Occipital lobe (tissue), 2 donors: Measurements from ENCODE around the gene TBL1XR1. TPM values are rescaled to one million over a fixed set of nuclear protein-coding genes. Genes with fewer than 3 reads are reported as not detected.
"Not testable (repeated sequence)": the region's sequence is repeated elsewhere in the genome, so short reads cannot be mapped to it uniquely, and the experiment has no call there.

Experiments
- DNase-seq: peaks from one replicate; lab custom pipeline; 2025; lab: John Stamatoyannopoulos, UW
- total RNA-seq: library from RNA; depleted of rRNA; stranded (reverse); fragments of >200 nt; gene quantifications from one replicate; pipeline ENCODE4 v1.2.3, GENCODE V29; 2014

The TBL1XR1 gene
- total RNA-seq, 1 donor from 2014 or later, result 358 TPM

DNA sequence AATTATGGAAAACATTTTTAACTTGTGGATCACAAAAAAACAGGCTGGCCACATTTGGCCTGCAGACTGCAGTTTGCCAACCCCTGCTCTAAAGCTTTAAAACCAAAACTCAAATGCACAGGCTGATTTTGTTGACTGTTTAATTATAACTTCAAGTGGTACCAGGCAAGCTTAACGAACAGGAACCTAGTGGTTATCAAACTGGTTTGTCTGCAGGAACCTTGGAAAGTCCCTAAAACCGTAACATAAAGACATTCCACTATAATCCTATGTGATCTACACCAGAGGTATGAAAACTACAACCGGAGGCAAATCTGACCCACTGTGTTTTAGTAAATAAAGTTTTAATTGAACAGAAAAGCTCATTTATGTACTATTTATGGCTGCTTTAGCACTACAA lies 52.4 kb downstream of the TBL1XR1 start:
- DNase-seq, result no peak

DNA sequence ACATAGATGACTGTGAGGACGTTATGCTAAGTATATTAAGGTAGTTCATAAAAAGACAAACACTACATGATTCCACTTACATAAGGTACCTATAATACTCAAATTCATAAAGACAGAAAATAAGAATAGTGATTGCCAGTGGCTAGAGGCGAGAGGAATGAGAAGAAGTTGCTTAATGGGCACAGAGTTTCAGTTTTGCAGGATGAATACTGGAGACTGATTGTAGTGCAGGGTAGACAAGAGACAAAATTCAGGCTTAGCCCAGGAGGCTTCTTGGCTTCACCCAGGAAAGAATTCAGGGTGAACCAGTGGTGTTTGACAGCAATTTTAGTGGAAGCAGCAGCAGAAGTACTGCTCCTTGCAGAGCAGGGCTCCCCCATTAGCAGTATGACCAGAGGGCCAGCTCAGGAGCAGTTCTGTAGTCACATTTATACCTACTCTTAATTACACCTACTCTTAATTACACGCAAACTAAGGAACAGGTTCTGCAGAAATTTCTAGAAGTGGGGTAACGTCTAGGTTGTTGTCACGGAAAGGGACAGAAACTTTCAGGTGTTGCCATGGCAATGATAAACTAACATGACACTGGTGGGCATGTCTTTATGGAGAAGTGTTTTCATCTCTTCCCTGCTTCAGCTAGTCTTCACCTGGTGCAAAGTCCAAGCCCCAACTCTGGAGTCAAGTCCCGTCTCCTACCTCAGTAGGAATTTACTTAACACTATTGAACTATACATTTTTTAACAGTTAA lies 55.2 kb downstream of the TBL1XR1 start:
- no peak for DNase-seq

- DNase-seq, result no peak
These were observed 55.8 kb downstream of the TBL1XR1 start for GRCh38 chr3:177141471-177141870.

- DNase-seq, result not testable (repeated sequence)
These were observed 58.1 kb downstream of the TBL1XR1 start for GRCh38 chr3:177139220-177139619.

DNA sequence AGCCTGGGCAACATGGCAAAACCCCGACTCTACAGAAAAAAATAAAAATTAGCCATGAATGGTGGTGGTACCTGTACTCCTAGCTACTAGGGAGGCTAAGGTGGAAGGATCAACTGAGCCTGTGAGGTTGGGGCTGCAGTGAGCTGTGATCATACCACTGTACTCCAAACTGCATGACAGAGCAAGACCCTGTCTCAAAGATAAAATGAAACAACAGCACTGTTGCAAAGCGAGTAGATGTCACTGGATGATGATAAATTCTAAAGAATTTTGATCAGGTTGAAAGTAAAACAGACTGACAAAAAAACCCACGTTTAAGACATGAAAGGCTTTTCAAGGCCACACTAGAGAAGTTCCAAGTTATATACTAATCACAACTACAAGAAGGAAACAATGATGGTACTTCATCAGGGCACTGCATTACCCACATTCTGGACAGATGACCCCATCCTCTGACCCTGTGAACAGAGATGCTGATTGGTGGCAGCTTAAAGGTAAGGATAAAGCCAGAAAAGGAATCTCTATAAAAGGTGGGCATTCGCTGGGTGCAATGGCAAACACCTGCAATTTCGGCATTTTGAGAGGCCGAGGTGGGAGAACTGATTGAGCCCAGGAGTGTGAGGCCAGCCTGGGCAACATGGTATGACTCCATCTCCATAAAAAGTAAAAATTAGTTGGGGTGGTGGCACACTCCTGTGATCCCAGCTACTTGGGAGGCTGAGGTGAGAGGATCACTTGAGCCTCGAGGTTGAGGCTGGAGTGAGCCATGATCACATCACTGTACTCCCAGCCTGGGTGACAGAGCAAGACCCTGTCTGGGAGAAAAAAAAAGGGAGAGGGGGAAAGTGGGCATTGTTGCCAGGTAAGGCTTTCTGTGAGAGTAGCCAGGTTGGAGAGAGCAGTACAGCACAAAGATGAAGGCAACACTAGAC lies 59.2 kb downstream of the TBL1XR1 start:
- no peak for DNase-seq

DNA sequence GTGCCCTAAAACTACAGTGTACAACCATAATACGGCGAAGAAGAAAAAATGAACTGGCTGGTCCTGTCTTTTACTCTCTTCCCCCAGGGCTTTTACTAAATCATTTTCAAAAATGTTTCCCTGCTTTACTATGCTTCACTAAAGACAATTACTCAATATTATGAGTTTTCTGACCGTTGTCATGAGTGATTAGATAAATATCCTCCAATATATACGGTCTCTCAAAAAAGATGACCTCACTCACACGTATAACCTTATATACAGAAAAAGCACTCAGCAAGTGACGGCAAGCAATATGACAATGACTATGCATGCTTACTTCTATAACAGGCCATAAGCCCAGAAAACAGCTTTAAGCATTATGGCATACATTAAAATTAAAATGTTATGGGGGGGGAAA lies 60.5 kb downstream of the TBL1XR1 start:
- DNase-seq, result no peak

DNA sequence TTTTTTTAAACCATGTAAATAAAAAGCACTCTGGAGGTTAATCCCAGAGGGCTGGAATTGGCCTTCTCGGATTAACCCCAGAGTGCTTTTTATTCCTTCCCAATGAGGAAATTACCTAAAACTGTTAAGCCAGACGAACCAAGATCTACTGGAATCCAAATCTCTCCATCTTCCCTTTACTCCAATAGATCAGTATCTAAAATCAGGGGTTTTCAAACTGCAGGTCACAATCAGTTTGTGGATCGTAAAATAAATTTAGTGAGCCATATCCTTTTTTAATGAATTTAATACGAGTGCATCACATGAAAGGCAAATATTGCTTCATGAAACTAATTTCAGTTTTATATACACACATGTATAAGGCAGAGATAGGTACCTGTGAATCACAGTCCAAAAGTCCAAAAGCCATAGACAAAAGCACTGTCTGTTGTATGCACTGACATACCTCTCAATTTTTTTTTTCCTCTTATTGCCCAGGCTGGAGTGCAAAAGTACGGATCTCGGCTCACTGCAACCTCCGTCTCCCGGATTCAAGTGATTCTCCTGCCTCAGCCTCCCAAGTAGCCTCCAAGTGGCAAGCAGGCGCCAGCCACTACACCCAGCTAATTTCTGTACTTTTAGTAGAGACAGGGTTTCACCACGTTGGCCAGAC lies 61.3 kb downstream of the TBL1XR1 start:
- no peak for DNase-seq

- no peak for DNase-seq
These were observed 62.5 kb downstream of the TBL1XR1 start for GRCh38 chr3:177134816-177135210.

DNA sequence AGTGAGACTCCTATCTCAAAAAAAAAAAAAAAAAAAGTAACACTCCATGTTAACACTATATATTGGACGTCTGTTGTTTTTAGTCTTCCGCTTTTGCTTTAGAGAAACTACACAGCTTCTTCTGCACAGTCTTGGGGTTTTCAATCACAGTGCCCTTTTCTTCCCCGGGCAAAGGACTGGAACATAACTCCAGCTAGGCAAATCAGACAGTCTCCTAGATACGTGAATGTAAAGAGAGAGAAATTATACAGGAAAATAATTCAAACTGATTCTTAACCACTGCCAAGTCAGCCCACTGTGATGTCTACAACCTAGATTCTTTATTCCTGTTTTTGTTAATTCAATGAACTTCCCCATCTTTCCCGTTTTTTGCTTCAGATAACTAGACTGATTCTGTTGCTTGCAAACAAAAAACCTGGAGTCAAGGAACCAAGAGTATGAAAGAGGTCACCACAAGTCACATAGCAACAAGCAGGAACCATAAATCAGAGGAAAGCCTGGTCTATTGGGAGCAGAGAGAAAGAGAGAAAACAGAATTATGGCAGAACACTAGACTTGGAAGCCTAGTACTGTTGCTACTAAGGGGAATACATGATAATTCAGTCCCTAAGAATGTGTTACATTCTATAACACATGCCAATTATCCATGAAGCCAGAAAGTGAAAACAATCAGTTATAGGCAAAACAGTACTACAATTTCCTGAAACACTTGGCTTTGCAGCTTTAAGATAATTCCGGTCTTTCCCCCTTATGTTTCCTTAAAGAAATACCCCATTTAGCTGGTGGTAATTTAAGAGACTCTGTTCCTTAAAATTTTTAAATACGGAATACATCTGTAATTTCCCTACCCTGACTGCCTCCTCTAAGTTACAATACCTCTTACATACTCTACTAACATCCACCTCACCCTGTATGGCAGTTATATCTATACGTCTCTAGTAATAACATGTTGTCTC lies 63.1 kb downstream of the TBL1XR1 start:
- no peak for DNase-seq

DNA sequence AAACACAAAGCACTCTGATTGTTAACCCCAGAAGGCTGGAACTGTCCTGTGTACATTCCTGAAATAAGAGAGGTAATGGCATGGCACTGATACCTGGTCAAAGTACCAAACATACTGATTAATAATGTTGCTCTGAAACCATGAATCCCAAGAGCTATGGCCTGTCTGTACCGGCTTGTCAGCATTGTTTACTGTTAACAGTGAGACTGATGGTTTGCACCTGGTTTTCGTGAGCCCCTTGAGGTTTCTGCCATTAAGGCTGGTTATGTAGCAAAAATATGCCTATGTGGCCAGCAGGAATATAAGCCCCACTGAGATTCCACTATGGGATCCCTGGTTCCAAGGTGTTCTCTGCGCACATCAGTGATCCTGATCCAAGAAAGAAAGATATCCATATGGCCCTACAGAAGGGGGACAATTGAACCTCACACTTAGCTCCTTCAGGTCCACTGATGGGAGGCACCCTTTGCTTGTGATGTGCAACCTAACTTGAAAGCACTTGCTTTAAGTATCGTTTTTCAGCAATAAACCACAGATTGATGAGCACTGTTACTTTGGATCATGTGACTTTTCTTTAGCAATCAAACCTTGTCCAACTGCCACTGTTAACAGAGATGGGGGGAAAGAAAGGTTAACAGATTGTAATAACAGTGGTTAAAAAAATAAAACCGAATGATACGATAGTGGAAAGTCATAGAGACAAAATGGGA lies 65.2 kb downstream of the TBL1XR1 start:
- no peak for DNase-seq

DNA sequence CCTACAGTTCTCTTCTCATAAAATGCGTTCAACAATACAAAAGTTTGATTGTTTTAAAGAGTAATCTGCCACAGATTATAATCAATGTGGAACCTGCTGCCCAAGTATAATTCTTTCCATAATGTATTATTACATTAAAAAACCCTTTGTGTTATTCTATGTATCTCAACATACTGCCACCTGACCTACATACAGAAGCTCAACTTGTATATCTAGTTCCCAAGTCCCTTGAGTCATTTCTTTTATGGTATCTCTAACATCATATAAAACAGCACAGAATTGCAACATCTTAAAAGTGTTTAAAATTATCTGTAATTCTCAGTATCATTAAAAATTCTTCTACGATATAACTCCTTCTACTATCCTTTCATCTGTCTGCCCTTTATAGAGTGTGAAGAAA lies 70.3 kb downstream of the TBL1XR1 start:
- no peak for DNase-seq

DNA sequence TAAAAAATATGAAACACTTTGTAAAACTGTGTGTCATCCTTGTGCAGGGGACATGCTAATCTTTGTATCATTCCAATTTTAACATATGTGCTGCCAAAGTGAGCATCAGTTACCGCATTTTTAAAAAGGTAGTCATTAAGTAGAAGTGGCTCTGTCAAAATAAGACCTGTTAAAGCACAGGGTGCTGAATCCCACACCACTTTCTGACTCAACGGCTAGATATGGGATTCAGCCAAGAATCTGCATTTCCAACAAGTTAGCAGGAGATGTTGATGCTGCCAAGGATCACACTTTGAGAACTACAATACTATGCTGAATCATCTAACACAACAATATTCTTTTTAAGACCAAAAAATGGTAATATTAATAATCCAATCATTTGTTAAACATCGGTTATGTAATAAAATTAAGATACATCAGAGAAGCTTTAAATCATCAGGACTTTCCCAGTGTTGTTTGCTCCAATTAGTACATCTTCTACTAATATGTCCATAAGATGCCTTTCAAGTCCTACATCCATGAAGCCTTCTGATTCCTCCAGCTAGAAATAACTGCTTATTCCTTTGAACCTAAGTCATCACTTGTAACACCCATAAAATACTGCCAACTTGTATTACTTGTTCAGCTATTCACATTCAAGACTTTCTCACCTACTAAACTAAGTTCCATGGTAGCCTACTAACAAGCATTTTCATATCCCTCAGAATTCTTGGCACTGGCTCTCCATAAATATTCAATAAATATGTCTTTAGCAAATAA lies 71.1 kb downstream of the TBL1XR1 start:
- no peak for DNase-seq

DNA sequence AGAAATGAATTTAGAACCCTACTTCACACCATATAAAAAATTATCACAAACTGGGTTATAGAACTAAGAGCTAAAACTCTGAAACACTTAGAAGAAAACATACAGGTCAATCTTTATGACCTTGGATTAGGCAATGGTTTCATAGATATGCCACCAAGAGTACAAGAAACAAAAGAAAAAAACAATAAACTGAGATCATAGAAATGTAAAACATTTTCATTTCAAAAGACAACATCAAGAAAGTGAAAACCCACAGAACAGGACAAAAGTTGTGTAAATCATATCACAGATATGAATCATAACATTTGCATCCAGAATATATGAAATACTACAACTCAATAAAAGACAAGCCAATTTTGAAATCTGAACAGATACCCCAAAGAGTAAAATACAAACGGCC lies 72.4 kb downstream of the TBL1XR1 start:
- DNase-seq, result no peak

DNA sequence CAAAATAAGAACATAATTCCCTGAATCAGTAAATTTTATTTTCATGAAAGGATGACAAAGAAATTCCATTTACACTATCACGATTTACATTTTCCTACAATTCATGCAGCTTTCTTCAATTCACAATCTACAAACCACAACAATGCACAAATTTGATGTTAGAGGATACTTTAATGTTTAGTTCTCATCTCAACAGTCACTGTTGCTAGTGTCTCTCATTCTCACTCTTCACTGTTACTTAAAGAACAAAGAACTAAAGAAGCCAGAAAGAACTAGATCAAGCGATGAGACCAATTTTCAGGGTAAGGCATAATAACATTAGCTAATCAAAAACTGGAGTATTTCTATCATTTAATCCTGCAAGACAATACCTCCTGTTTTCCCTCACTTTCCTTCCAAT lies 73.5 kb downstream of the TBL1XR1 start:
- no peak for DNase-seq

DNA sequence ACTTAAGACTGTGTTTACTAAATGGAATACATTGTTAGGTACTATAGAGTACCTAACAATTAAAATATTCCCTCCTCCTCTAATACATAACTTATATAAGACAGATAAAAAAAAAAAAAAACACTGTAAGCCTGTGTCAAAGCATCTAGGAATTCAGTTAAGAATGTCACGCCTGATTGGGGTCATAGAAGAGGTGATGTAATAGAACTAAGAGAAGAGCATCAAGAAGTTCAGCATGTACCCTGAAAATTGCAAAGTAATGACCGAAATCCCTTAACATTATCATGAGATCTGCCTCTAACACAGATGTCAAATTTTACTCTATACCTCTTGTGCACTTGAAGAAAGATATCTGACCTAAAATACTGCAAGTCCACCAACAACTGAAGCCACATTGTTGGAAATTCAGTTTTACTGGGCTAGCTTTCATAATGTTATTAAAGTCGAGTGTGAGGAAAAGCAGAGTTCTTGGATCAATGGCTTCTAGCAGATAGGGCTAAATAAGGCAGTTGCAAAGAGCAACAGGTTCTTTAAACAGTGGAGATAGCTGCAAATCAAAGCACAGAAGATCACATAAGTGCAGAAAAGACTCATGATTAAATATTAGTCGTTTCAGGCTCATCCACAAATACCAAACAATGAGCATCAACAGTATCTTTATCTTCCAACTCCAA lies 75.0 kb downstream of the TBL1XR1 start:
- DNase-seq, result no peak

GRCh38 chr3:177119829-177120228 lies 77.5 kb downstream of the TBL1XR1 start:
- DNase-seq, result no peak

DNA sequence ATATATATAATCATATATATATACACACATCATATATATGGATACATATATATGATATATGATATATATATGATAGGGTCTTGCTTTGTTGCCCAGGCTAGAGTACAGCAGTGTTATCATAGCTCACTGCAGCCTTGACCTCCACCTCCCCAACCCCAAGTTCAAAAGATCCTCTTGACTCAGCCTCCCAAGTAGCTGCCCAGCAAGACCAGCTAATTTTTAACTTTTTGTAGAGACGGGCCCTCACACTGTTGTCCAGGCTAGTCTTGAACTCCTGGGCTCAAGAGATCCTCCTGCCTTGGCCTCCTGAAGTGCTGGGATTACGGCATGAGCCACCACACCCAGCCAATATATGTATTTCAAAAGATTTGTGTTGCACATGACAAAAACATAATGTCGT lies 83.0 kb downstream of the TBL1XR1 start:
- no peak for DNase-seq

- no peak for DNase-seq
These were observed 85.7 kb downstream of the TBL1XR1 start for GRCh38 chr3:177111541-177111949.

GRCh38 chr3:177110895-177111294 lies 86.4 kb downstream of the TBL1XR1 start:
- no peak for DNase-seq
